Right lobe of liver (tissue), 6 donors: ENCODE measurements around the gene DNM3. TPM values are rescaled to one million over a fixed set of nuclear protein-coding genes. Genes with fewer than 3 reads are reported as not detected.

Experiments
- ATAC-seq, 4 donors: fragments of 200-7000 bp; cut with Tn5 transposase; one replicate each; pipeline ENCODE4 v1.9.1; 2020; ENCODE audit warnings: mild to moderate bottlenecking in 4 of 4, moderate library complexity in 4 of 4
- DNase-seq, 3 donors: peaks; one replicate each; pipeline ENCODE4 v3.0.0-alpha.2; 2020
- H3K27ac ChIP-seq, 3 donors: fragments of 200-600 bp; one replicate each; pipeline ENCODE4 v1.8.0; 2022
- H3K27me3 ChIP-seq, 2 donors: fragments of 200-600 bp; one replicate each; pipeline ENCODE4 v1.8.0; 2022
- H3K36me3 ChIP-seq, 4 donors: fragments of 200-600 bp; sonication (generic) in 1 of 4; one replicate each; pipeline versions ENCODE4 v1.5.1 to v1.8.0; 2017 to 2022; ENCODE audit warnings: control low read depth in 1 of 4
- H3K4me1 ChIP-seq, 4 donors: fragments of 200-600 bp; sonication (generic) in 1 of 4; one replicate each; pipeline versions ENCODE4 v1.5.1 to v1.8.0; 2017 to 2022; ENCODE audit warnings: control low read depth in 1 of 4
- H3K4me3 ChIP-seq, 3 donors: fragments of 200-600 bp; one replicate each; pipeline ENCODE4 v1.8.0; 2022
- H3K9me3 ChIP-seq, 4 donors: fragments of 200-600 bp; sonication (generic) in 1 of 4; one replicate each; pipeline versions ENCODE4 v1.5.1 to v1.8.0; 2017 to 2022; ENCODE audit warnings: control low read depth in 1 of 4
- POLR2A ChIP-seq: fragments of 450-650 bp; IDR thresholded peaks from one replicate; pipeline ENCODE4 v1.6.1; 2017; ENCODE audit warnings: antibody characterized with exemption, mild to moderate bottlenecking
- WGBS: methylation state at CpG from one replicate; pipeline ENCODE4 v1.1.6; 2018; ENCODE audit warnings: low coverage, low lambda C conversion rate; ENCODE audit not compliant: insufficient coverage; ENCODE audit errors: missing lambda C conversion rate; 5-methylcytosine and 5-hydroxymethylcytosine counted together
- intact Hi-C, 2 donors: fragments of 100-400 bp; cut with DNase I; formaldehyde crosslinking; loops; one replicate each; pipeline versions ENCODE4 v1.11.2 to v1.14.1; 2022
- total RNA-seq, 6 experiments: library from RNA; depleted of rRNA in 2 of 6; stranded (reverse); fragments of >200 nt in 2 of 6; fragmentation: NEBNext Ultra II Directional in 3 of 6; extraction: Animal tissue kit (Norgen Biotek cat#: 25700) in 3 of 6; gene quantifications; one replicate each; pipeline versions ENCODE4 v1.1.0 to v1.2.4, GENCODE V29; 2016 to 2023
- TF ChIP-seq, protein P1 (sequence below), 4 donors: fragments of 200-600 bp in 3 of 4; fragments of 450-650 bp in 1 of 4; IDR thresholded peaks; one replicate each; pipeline versions ENCODE4 v1.5.1 to v1.8.0; 2016 to 2022; ENCODE audit warnings: antibody characterized with exemption in 4 of 4, mild to moderate bottlenecking in 2 of 4
- donor health status: DM: no; HTN: yes; CAD: no.
- donor health status: DM: no; HTN: no; CAD: no.
- donor health status: DM: no; HTN: no; CAD: no.
- donor health status: DM: no; HTN: yes; CAD: no.
- donor health status: DM: no; HTN: yes; CAD: no.

DNM3 gene
- total RNA-seq, 6 experiments from 2014 or later: 0.29 to 0.92 (median 0.43) TPM

DNA sequence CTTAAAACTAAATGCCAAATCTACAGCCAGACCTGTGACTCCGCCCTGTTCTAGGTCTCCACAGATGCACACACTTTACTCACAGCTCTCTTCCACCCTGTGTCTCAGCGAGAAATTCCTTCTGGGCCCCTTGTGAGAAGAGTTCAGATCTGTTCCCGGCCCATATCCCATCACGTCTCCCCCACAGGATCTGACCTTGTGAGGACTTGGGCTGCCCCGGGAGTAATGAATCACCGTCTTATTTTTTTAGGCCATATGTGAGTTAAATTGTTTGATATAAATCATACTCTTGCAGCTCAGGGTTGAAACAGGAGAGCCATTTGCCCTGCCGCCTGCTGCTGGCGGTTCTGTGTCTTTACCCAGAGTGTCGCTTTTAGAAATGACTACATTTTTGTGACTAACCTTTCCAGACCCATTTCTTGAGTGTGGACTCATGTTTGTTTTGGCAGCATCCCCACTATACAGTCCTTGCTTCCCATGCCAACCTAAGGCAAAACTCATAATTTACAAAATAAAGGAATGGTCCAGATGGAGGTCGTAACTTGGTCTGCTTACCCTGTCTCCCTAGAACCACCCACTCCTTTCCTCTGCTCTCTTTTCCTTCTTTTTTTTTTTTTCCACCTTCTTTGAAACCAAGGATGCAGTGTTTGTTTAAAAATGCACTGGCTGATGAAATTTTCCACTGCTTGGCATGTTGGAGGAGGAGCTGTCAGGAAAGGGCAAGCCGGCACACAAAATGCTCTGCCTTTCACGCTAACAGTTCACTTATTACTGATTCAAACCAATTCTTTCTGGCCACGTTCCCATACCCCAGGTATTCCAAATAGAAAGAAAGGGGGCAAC lies 481.1 kb downstream of the DNM3 start:
- no peak overlapping the region for H3K27ac ChIP-seq
- H3K4me1 ChIP-seq: no peaks in the 10 kb centered on the region
- no peak for DNase-seq
- H3K4me3 ChIP-seq: no peak overlapping the region
- H3K9me3 ChIP-seq: no peaks in the 10 kb centered on the region
- TF ChIP-seq, protein P1, sequence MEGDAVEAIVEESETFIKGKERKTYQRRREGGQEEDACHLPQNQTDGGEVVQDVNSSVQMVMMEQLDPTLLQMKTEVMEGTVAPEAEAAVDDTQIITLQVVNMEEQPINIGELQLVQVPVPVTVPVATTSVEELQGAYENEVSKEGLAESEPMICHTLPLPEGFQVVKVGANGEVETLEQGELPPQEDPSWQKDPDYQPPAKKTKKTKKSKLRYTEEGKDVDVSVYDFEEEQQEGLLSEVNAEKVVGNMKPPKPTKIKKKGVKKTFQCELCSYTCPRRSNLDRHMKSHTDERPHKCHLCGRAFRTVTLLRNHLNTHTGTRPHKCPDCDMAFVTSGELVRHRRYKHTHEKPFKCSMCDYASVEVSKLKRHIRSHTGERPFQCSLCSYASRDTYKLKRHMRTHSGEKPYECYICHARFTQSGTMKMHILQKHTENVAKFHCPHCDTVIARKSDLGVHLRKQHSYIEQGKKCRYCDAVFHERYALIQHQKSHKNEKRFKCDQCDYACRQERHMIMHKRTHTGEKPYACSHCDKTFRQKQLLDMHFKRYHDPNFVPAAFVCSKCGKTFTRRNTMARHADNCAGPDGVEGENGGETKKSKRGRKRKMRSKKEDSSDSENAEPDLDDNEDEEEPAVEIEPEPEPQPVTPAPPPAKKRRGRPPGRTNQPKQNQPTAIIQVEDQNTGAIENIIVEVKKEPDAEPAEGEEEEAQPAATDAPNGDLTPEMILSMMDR (IDR thresholded peaks at IDR 0.05): no peak
- WGBS: 77% methylated on average over 12 of the region's 13 CpGs
- no peaks in the 10 kb centered on the region for H3K36me3 ChIP-seq
- ATAC-seq: no peak
- H3K27me3 ChIP-seq: no peaks in the 10 kb centered on the region
- intact Hi-C loops: no loop called here

DNA sequence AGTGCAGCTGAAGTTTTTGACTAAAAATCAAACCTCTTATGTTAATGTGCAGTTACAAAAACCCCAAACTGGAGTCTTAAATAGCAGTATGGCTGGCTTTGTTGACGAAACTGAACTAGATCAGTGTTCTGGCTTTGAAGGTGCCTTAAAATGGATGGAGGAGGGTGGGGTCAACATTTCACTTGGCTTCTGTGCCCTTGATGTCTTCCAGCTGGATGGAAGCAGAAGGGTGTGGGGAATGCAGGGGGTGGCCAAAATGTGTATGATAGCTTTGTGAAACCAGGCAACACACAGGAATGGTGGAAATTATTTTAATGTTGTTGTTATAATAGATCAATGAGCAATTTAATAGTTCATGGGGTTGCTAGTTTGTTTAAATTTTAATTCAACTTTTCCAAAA lies 482.4 kb downstream of the DNM3 start:
- Histone ChIP-seq H3K4me1 (no peaks in the 10 kb centered on the region), H3K27me3 (no peaks in the 10 kb centered on the region), H3K4me3 (no peak overlapping the region), H3K36me3 (no peaks in the 10 kb centered on the region), H3K9me3 (no peaks in the 10 kb centered on the region), H3K27ac (no peak overlapping the region)
- ATAC-seq: no peak
- DNase-seq: no peak
- TF ChIP-seq, protein P1 (IDR thresholded peaks at IDR 0.05): no peak
- no peak for TF ChIP-seq POLR2A
- intact Hi-C loops: no loop called here
- WGBS: 75% methylated on average over 1 of the region's 1 CpG

DNA sequence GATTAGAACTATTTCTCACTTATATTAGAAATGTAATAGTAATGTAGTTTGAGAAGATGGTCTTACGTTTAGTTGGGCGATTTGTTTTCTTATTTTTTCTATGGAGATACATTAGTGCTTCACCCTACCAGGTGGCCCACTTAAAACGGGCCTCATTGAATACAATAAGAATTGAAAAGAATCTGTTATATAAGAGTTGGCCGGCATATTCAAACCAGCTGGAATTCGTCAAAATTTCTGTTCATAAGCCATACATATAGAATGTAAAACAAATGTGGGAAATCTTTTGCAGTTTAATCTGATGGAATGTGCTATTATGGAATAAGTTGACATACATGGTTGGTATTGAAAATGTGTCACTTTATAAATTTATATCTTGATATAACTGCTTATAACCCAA lies 482.8 kb downstream of the DNM3 start:
- Histone ChIP-seq H3K9me3 (no peaks in the 10 kb centered on the region), H3K36me3 (no peaks in the 10 kb centered on the region), H3K27me3 (no peaks in the 10 kb centered on the region), H3K27ac (no peak overlapping the region), H3K4me1 (no peaks in the 10 kb centered on the region), H3K4me3 (no peak overlapping the region)
- intact Hi-C loops: no loop called here
- ATAC-seq (no peak), DNase-seq (no peak)
- 70% methylated on average over 5 of the region's 5 CpGs for WGBS
- TF ChIP-seq POLR2A: no peak
- TF ChIP-seq, protein P1 (IDR thresholded peaks at IDR 0.05): no peak

DNA sequence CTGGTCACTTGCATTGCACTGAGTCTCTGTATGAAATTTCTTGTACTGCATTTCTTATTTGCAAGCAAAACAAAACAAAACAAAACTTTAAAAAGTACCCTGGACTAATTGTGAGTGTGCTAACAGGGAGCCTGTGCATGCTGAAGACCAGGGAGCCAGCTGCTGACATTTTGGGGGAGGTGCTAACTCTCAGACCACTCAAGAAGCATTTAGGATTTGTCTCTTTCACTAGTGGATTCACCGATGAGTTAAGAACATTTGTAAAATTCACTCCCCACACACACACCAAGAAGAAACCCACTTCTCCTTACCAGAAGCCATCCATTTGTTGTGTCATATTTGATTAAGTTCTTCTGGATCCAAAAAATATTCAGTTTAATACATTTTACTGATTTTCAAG lies 483.5 kb downstream of the DNM3 start:
- H3K4me1 ChIP-seq: no peaks in the 10 kb centered on the region
- no peaks in the 10 kb centered on the region for H3K27me3 ChIP-seq
- WGBS: 100% methylated on average over 1 of the region's 1 CpG
- DNase-seq (no peak), ATAC-seq (no peak)
- intact Hi-C loops: no loop called here
- H3K4me3 ChIP-seq: no peak overlapping the region
- no peak overlapping the region for H3K27ac ChIP-seq
- no peaks in the 10 kb centered on the region for H3K36me3 ChIP-seq
- no peak for TF ChIP-seq POLR2A
- TF ChIP-seq, protein P1 (IDR thresholded peaks at IDR 0.05): no peak
- H3K9me3 ChIP-seq: no peaks in the 10 kb centered on the region
